Suprapubic skin (tissue), 4 donors: Measurements from ENCODE around the gene FAM200B. TPM values are rescaled to one million over a fixed set of nuclear protein-coding genes. Genes with fewer than 3 reads are reported as not detected.

Source experiments
- DNase-seq, 2 donors: peaks; one replicate each; pipeline ENCODE4 v3.0.0-alpha.2; 2019; ENCODE audit warnings: low spot score in 2 of 2
- H3K27ac ChIP-seq: fragments of 200-600 bp; sonication (generic); one replicate; pipeline ENCODE4 v1.5.1; 2019
- H3K27me3 ChIP-seq: fragments of 200-600 bp; sonication (generic); one replicate; pipeline ENCODE4 v1.5.1; 2019
- H3K36me3 ChIP-seq: fragments of 200-600 bp; sonication (generic); one replicate; pipeline ENCODE4 v1.5.1; 2019
- H3K4me1 ChIP-seq: fragments of 200-600 bp; sonication (generic); one replicate; pipeline ENCODE4 v1.5.1; 2019
- H3K4me3 ChIP-seq: fragments of 200-600 bp; sonication (generic); one replicate; pipeline ENCODE4 v1.5.1; 2019; ENCODE audit warnings: mild to moderate bottlenecking
- H3K9me3 ChIP-seq: fragments of 200-600 bp; sonication (generic); one replicate; pipeline ENCODE4 v1.5.1; 2019
- CTCF ChIP-seq, 2 donors: fragments of 200-600 bp in 1 of 2; fragments of 450-650 bp in 1 of 2; sonication (generic) in 1 of 2; IDR thresholded peaks; one replicate each; pipeline ENCODE4 v1.5.1; 2016 to 2019; ENCODE audit warnings: antibody characterized with exemption in 2 of 2, mild to moderate bottlenecking in 1 of 2, moderate library complexity in 1 of 2
- EP300 ChIP-seq: sonication (generic); formaldehyde crosslinking; IDR thresholded peaks from one replicate; pipeline ENCODE4 v1.6.1; 2017; ENCODE audit warnings: antibody characterized with exemption
- POLR2A ChIP-seq, 2 donors: fragments of 450-650 bp; IDR thresholded peaks; one replicate each; pipeline ENCODE4 v1.6.1; 2017; ENCODE audit warnings: antibody characterized with exemption in 2 of 2, mild to moderate bottlenecking in 2 of 2, moderate library complexity in 2 of 2
- POLR2AphosphoS5 ChIP-seq, 3 donors: sonication (generic); formaldehyde crosslinking; IDR thresholded peaks; one replicate each; pipeline ENCODE4 v1.6.1; 2017; ENCODE audit warnings: antibody characterized with exemption in 3 of 3
- WGBS: methylation state at CpG from one replicate; pipeline ENCODE4 v1.1.5; 2018; 5-methylcytosine and 5-hydroxymethylcytosine counted together
- total RNA-seq, 4 donors: library from RNA; depleted of rRNA; stranded (reverse); fragments of >200 nt; gene quantifications; one replicate each; pipeline ENCODE4 v1.1.0, GENCODE V29; 2016

Gene FAM200B
- total RNA-seq, 4 donors from 2014 or later = 18.6 to 39.0 (median 27.5) TPM

GRCh38 chr4:15706646-15707362 lies 25.2 kb downstream of the FAM200B start:
- peaks cover 19% of the 10 kb centered on the region for H3K4me1 ChIP-seq
- TF ChIP-seq EP300 = no peak
- no peak for TF ChIP-seq POLR2AphosphoS5 (IDR thresholded peaks at IDR 0.05)
- no peak for TF ChIP-seq POLR2A (IDR thresholded peaks at IDR 0.05)
- no peak for TF ChIP-seq CTCF (IDR thresholded peaks at IDR 0.05)
- WGBS = 55% methylated on average over 3 of the region's 3 CpGs
- DNase-seq = no peak
- H3K9me3 ChIP-seq = no peaks in the 10 kb centered on the region
- no peak overlapping the region for H3K27ac ChIP-seq
- no peak overlapping the region for H3K4me3 ChIP-seq
- H3K36me3 ChIP-seq = no peaks in the 10 kb centered on the region
- no peaks in the 10 kb centered on the region for H3K27me3 ChIP-seq

- Histone ChIP-seq H3K27me3 (no peaks in the 10 kb centered on the region), H3K27ac (no peak overlapping the region), H3K4me3 (no peak overlapping the region), H3K36me3 (no peaks in the 10 kb centered on the region), H3K9me3 (no peaks in the 10 kb centered on the region), H3K4me1 (peaks cover 18% of the 10 kb centered on the region)
- 28% methylated on average over 7 of the region's 7 CpGs for WGBS
- DNase-seq = no peak
- TF ChIP-seq EP300 (no peak), POLR2AphosphoS5 (IDR thresholded peaks at IDR 0.05) (no peak), POLR2A (IDR thresholded peaks at IDR 0.05) (no peak), CTCF (IDR thresholded peaks at IDR 0.05) (no peak)
Observed at GRCh38 chr4:15707363-15707715, 25.7 kb downstream of the FAM200B start.

GRCh38 chr4:15711762-15712161 lies 30.1 kb downstream of the FAM200B start:
- no peaks in the 10 kb centered on the region for H3K9me3 ChIP-seq
- DNase-seq = no peak
- no peaks in the 10 kb centered on the region for H3K36me3 ChIP-seq
- H3K4me1 ChIP-seq = peaks cover 8% of the 10 kb centered on the region
- WGBS = 94% methylated on average over 2 of the region's 2 CpGs
- H3K27ac ChIP-seq = no peak overlapping the region
- TF ChIP-seq POLR2AphosphoS5 (IDR thresholded peaks at IDR 0.05) (no peak), CTCF (IDR thresholded peaks at IDR 0.05) (no peak), EP300 (no peak), POLR2A (IDR thresholded peaks at IDR 0.05) (no peak)
- H3K27me3 ChIP-seq = no peaks in the 10 kb centered on the region
- H3K4me3 ChIP-seq = no peak overlapping the region

- no peak for TF ChIP-seq EP300
- no peak for TF ChIP-seq POLR2A (IDR thresholded peaks at IDR 0.05)
- no peak for TF ChIP-seq CTCF (IDR thresholded peaks at IDR 0.05)
- no peak for TF ChIP-seq POLR2AphosphoS5 (IDR thresholded peaks at IDR 0.05)
- 94% methylated on average over 1 of the region's 1 CpG for WGBS
- H3K9me3 ChIP-seq = no peaks in the 10 kb centered on the region
- H3K4me3 ChIP-seq = no peak overlapping the region
- no peak overlapping the region for H3K27ac ChIP-seq
- H3K36me3 ChIP-seq = no peaks in the 10 kb centered on the region
- no peaks in the 10 kb centered on the region for H3K27me3 ChIP-seq
- peaks cover 5% of the 10 kb centered on the region for H3K4me1 ChIP-seq
- DNase-seq = no peak
Observed at GRCh38 chr4:15712214-15712613, 30.6 kb downstream of the FAM200B start.

GRCh38 chr4:15714141-15714540 lies 32.5 kb downstream of the FAM200B start:
- no peak for TF ChIP-seq CTCF (IDR thresholded peaks at IDR 0.05)
- no peak for TF ChIP-seq POLR2A (IDR thresholded peaks at IDR 0.05)
- TF ChIP-seq EP300 = no peak
- no peak for TF ChIP-seq POLR2AphosphoS5 (IDR thresholded peaks at IDR 0.05)
- no peaks in the 10 kb centered on the region for H3K9me3 ChIP-seq
- WGBS = 92% methylated on average over 1 of the region's 1 CpG

More at GRCh38 chr4:15714141-15714540, 32.5 kb downstream of the FAM200B start:
- Histone ChIP-seq H3K4me1 (no peaks in the 10 kb centered on the region), H3K4me3 (no peak overlapping the region), H3K36me3 (no peaks in the 10 kb centered on the region), H3K27ac (no peak overlapping the region), H3K27me3 (no peaks in the 10 kb centered on the region)
- no peak for DNase-seq
